PC-3 (cell line): ENCODE measurements around the gene UCN3.

Source experiments
- CTCF ChIP-seq: fragments of 300-600 bp; sonication (generic); conservative IDR thresholded peaks from 2 replicates; pipeline ENCODE4 v1.5.1; 2017; ENCODE audit warnings: antibody characterized with exemption, low read depth, mild to moderate bottlenecking, low read length
- EZH2phosphoT487 ChIP-seq: fragments of 300-600 bp; sonication (generic); IDR thresholded peaks from 2 replicates; pipeline ENCODE4 v1.6.1; 2018; ENCODE audit warnings: mild to moderate bottlenecking, antibody characterized with exemption, low read length, borderline replicate concordance

- TF ChIP-seq CTCF (no peak), EZH2phosphoT487 (no peak)
These were observed 42.2 kb downstream of the UCN3 start for GRCh38 chr10:5406918-5407317.
